Epithelial cell of proximal tubule (primary cell): ENCODE results near the gene KLF16. TPM values are rescaled to one million over a fixed set of nuclear protein-coding genes. Genes with fewer than 3 reads are reported as not detected.
A peak's percentile ranks its signal among the peaks of the same experiment; 100 is the strongest.

Experiments
- DNase-seq: peaks from one replicate; pipeline ENCODE4 v3.0.0-alpha.2; 2011; ENCODE audit warnings: low read depth
- H3K4me3 ChIP-seq: 2 replicates; pipeline ENCODE4 v1.5.1; 2011; ENCODE audit warnings: low read depth, mild to moderate bottlenecking, low read length
- total RNA-seq: library from RNA; depleted of rRNA; stranded (reverse); fragments of >200 nt; gene quantifications from 2 replicates; pipeline ENCODE4 v1.2.3, GENCODE V29; 2015
- TF ChIP-seq, protein P1 (sequence below): conservative IDR thresholded peaks from 2 replicates; pipeline ENCODE4 v1.5.1; 2012; ENCODE audit warnings: low read depth, mild to moderate bottlenecking, low read length

KLF16 gene
- total RNA-seq, 1 donor from 2014 or later: 28.1 TPM

DNA sequence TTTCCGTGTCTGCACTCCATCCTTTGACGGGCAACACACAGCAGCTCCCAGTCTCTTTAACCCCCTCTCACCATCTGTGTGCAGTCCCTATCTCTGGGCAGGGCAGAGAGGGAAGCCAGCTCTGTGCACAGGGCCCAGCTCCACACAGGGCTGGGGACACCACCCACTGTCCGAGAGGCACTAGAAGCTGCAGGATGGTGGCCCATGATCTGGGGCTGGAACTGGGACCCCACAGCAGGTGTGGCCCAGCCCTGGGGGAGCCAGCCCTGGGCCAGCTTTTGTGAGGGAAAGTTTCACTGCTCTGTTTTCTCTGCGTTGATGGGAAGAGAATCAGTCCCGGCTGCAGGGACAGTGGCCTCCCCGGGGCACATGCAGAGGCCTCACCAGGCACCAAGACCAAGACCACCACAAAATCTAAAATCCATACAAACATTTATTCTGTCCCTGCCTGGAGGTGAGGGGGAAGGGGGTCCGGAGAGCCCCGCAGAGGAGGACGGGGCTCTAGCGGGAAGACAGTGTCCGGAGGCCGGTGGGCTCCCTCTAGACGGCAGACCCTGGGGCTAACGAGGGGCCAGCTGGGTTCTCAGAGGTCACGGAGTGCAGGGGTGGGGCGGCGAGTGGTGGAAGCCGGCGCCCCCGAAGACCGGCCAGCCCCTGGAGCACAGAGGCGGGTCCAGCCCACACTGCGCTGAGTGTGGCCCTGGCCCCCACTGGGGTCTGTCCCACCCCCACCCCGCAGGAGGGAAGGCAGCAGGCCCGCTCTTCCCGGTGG lies 48.4 kb downstream of the KLF16 start:
- DNase-seq: no peak
- TF ChIP-seq, protein P1, sequence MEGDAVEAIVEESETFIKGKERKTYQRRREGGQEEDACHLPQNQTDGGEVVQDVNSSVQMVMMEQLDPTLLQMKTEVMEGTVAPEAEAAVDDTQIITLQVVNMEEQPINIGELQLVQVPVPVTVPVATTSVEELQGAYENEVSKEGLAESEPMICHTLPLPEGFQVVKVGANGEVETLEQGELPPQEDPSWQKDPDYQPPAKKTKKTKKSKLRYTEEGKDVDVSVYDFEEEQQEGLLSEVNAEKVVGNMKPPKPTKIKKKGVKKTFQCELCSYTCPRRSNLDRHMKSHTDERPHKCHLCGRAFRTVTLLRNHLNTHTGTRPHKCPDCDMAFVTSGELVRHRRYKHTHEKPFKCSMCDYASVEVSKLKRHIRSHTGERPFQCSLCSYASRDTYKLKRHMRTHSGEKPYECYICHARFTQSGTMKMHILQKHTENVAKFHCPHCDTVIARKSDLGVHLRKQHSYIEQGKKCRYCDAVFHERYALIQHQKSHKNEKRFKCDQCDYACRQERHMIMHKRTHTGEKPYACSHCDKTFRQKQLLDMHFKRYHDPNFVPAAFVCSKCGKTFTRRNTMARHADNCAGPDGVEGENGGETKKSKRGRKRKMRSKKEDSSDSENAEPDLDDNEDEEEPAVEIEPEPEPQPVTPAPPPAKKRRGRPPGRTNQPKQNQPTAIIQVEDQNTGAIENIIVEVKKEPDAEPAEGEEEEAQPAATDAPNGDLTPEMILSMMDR: no peak
- no peak overlapping the region for H3K4me3 ChIP-seq

DNA sequence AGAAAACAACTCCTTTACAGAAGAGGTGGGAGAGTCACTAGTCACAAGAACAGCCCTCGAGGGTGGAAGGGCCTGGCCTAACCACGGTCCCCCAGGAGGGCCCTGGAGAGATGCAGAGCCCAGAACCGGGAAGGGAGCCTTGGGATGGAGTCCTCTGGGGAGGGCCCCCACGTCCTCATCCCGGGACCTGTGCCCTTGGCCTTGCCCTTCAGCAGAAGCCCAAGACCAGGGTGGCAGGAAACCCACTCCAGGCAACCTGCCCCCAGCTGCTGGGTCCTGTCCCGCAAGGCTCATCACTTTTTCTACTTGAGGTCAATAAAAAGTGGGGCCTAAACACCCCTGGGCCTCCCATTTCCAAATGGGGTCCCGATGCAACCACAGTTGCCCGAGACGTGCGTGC lies 49.0 kb downstream of the KLF16 start:
- no peak for DNase-seq
- no peak overlapping the region for H3K4me3 ChIP-seq
- TF ChIP-seq, protein P1: no peak

DNA sequence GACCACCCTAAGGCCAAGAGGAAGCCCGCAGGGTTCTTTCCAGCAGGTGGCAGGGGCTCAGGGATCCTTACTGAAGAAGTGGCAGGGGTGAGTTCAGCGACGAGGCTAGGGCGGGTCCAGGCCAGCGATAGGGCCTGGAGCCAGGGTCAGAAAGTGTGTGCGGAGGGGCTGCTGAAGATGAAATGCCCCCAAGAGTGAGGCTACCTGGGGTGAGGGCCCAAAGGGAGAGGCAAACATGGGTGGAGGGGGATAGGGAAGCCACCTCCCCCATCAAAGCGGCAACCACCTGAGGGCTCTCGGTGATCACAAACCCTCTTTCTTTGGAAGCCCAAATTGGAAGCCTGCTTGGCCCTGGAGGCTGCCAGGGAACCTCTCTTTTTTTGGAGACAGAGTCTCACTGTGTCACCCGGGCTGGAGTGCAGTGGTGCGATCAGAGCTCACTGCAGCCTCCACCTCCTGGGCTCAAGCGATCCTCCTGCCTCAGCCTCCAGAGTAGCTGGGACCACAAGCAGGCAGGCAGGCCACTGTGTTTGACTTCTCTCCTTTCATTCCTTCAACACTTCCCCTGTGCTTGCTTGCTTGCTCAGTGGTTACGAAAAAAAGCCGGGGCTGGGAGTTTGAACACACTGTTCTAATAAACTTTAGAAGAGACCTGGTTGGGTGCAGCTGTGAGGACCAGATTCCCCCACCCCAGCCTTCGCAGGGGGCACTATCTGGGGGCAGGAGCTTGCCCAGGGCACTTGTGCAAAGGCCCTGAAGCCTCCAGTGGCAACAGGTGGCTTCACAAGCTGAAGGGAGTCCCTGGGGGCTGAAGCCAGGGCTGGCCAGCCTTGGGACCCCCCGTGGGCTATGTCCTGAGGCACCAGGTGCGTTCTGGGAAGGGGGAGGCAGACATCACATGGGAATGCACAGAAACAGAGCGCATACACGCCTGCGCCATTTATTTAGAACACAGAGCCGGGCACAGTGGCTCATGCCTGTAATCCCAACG lies 49.9 kb downstream of the KLF16 start:
- peak overlapping the region; percentile 75 for H3K4me3 ChIP-seq
- TF ChIP-seq, protein P1: no peak
- no peak for DNase-seq

DNA sequence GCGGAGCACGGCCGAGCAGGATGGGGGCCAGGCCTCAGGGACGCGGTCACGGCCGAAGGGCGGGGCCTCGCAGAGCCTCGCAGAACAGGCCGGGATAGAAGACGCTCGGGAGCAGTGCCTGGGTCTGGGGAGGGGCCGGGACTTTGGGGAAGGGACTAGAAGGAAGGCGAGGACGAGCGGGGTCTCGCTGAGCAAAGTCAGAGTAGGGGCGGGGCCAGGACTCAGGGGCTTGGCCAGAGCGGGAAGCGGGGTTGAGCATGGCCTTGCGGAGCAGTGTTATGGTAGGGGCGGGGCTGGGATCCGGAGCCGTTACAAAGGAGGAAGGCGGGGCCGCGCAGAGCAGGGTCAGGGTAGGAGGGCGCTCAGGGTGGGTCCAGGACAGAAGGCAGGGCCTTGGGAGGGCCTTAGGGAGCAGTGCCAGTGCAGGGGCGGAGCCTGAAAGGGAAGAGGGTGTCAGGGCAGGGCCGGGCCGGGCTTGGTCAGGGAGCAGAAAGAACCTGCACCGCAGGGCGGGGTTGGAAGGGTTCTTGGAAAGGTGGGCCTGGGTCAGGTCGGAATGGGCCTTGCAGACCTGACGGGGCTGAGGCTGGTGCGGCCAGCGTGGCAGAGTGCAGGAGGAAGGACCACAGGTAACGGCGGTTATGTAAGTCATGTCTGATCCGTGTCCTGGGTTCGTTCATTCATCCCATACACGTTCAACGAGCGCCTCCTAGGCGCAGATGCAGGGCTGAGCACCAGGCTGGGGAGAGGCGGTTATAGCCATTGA lies 50.8 kb downstream of the KLF16 start:
- TF ChIP-seq, protein P1: peak; percentile 72
- peak; percentile 78 for DNase-seq
- H3K4me3 ChIP-seq: peak overlapping the region; percentile 75

DNA sequence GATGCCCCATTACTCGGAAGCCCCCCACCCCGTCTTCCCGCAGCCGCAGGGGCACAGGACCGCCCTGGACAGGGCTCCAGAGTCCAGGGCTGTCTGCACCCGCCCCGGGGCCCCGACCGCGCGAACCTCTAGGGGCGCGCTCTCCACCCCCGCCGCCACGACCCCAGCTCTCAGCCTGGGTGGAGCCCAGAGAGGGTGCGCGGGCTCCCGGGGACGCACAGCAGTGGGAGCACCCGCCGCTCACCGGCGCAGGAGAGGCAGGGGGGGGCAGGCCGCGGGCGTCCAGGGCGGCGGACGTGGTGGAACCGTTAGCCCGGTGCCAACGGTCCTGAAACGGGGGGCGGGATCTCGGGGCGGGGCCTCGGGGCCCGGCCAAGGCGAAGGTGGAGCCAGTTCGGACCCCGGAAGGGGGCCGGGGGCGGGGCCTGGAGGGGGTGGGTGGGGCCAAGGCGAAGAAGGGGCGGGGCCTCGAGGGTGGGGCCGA lies 51.4 kb downstream of the KLF16 start, which contains the start of gene ATP8B3:
Gene ATP8B3 (minus strand): TSS at position 335 of the 484 bp plus-strand sequence. CDS start 540 bp downstream, outside the sequence.
- H3K4me3 ChIP-seq: peak within 1 kb of the TSS; percentile 75
- DNase-seq: no peak
- TF ChIP-seq, protein P1: peak; percentile 30

DNA sequence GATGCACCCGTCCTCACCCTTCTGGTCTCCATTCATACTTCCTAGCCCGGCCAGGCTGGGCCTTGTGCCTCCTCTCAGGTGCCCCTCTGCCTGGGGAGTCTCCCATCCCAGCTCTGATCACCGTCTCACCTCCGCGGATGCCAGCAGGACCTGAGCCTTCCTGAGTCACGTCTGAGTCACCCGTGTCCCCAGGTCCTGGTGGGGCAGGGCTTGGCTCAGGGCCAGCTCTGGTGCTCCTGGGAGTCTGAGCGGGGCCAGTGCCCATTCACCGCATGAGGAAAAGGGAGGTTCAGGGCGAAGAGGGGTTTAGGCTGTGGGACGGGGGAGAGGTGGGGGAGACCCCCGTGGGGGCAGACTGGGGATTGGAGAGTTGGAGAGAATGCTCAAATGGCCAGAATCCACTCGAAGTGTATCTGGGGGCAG lies 51.9 kb downstream of the KLF16 start:
- peak overlapping the region; percentile 75 for H3K4me3 ChIP-seq
- TF ChIP-seq, protein P1: no peak
- no peak for DNase-seq
